ENCODE data around the gene FICD.

GRCh38 chr12:108566452-108566851 lies 51.4 kb downstream of the FICD start:
- TF ChIP-seq CTCF (IDR thresholded peaks at IDR 0.05) (no peak), POLR2A (IDR thresholded peaks at IDR 0.05) (no peak)
